H9 (cell line): Measurements from ENCODE around the gene ABCA7. TPM values are rescaled to one million over a fixed set of nuclear protein-coding genes. Genes with fewer than 3 reads are reported as not detected.

Source experiments
- DNase-seq: peaks from one replicate; pipeline ENCODE4 v3.0.0-alpha.2; 2017
- H2AFZ ChIP-seq: one replicate; pipeline ENCODE4 v1.6.1; 2013; ENCODE audit warnings: mild to moderate bottlenecking, low read length, control low read depth, moderate library complexity
- H2AK5ac ChIP-seq: 2 replicates; pipeline ENCODE4 v1.6.1; 2013; ENCODE audit warnings: low read length, control low read depth, mixed read lengths; ENCODE audit not compliant: insufficient read length
- H2BK120ac ChIP-seq: one replicate; pipeline ENCODE4 v1.6.1; 2013; ENCODE audit warnings: low read depth, mild to moderate bottlenecking, low read length, control low read depth, inconsistent platforms; ENCODE audit not compliant: poor library complexity, severe bottlenecking
- H2BK12ac ChIP-seq: 2 replicates; pipeline ENCODE4 v1.6.1; 2013; ENCODE audit warnings: low read length, control low read depth, mixed read lengths, low read depth; ENCODE audit not compliant: insufficient read length
- H2BK15ac ChIP-seq: 2 replicates; pipeline ENCODE4 v1.6.1; 2013; ENCODE audit warnings: low read depth, low read length, control low read depth
- H2BK20ac ChIP-seq: one replicate; pipeline ENCODE4 v1.6.1; 2013; ENCODE audit warnings: low read depth, mild to moderate bottlenecking, low read length, control low read depth, inconsistent platforms; ENCODE audit not compliant: poor library complexity, severe bottlenecking
- H2BK5ac ChIP-seq: 2 replicates; pipeline ENCODE4 v1.6.1; 2013; ENCODE audit warnings: low read length, control low read depth, mixed read lengths; ENCODE audit not compliant: insufficient read length
- H3K14ac ChIP-seq: 2 replicates; pipeline ENCODE4 v1.6.1; 2013; ENCODE audit warnings: low read length, control low read depth; ENCODE audit not compliant: insufficient read depth
- H3K18ac ChIP-seq: 2 replicates; pipeline ENCODE4 v1.6.1; 2013; ENCODE audit warnings: low read depth, mild to moderate bottlenecking, mixed read lengths, low read length, control low read depth; ENCODE audit not compliant: insufficient read length
- H3K23ac ChIP-seq: 2 replicates; pipeline ENCODE4 v1.6.1; 2013; ENCODE audit warnings: low read length, control low read depth, mixed read lengths, low read depth; ENCODE audit not compliant: insufficient read length
- H3K23me2 ChIP-seq: 2 replicates; pipeline ENCODE4 v1.6.1; 2013; ENCODE audit warnings: low read depth, mild to moderate bottlenecking, mixed read lengths, low read length, control low read depth; ENCODE audit not compliant: insufficient read length, poor library complexity, severe bottlenecking
- H3K27ac ChIP-seq: 2 replicates; pipeline ENCODE4 v1.5.1; 2013; ENCODE audit warnings: low read length, control low read depth, mixed read lengths, low read depth; ENCODE audit not compliant: insufficient read length
- H3K27me3 ChIP-seq: 2 replicates; pipeline ENCODE4 v1.6.1; 2013; ENCODE audit warnings: low read length, control low read depth, inconsistent platforms; ENCODE audit not compliant: insufficient read depth
- H3K4ac ChIP-seq: 2 replicates; pipeline ENCODE4 v1.6.1; 2013; ENCODE audit warnings: low read depth, mild to moderate bottlenecking, control low read depth, inconsistent platforms, low read length, moderate library complexity
- H3K4me1 ChIP-seq: 2 replicates; pipeline ENCODE4 v1.6.1; 2013; ENCODE audit warnings: low read length, control low read depth, inconsistent platforms; ENCODE audit not compliant: insufficient read depth
- H3K4me2 ChIP-seq: 2 replicates; pipeline ENCODE4 v1.6.1; 2013; ENCODE audit warnings: low read length, control low read depth, mixed read lengths; ENCODE audit not compliant: insufficient read length, insufficient read depth
- H3K56ac ChIP-seq: 2 replicates; pipeline ENCODE4 v1.6.1; 2013; ENCODE audit warnings: low read depth, mild to moderate bottlenecking, mixed read lengths, low read length, control low read depth; ENCODE audit not compliant: insufficient read length
- H3K79me1 ChIP-seq: 2 replicates; pipeline ENCODE4 v1.6.1; 2013; ENCODE audit warnings: low read depth, mild to moderate bottlenecking, moderate library complexity, low read length, control low read depth, inconsistent platforms; ENCODE audit not compliant: insufficient read depth, poor library complexity, severe bottlenecking
- H3K79me2 ChIP-seq: 2 replicates; pipeline ENCODE4 v1.6.1; 2013; ENCODE audit warnings: low read length, control low read depth, inconsistent platforms; ENCODE audit not compliant: insufficient read depth
- H3K9ac ChIP-seq: 2 replicates; pipeline ENCODE4 v1.6.1; 2013; ENCODE audit warnings: low read length, control low read depth, mixed read lengths; ENCODE audit not compliant: insufficient read length; ENCODE audit errors: extremely low read depth
- H3K9me3 ChIP-seq: one replicate; pipeline ENCODE4 v1.6.1; 2013; ENCODE audit warnings: low read depth, low read length, inconsistent platforms; ENCODE audit not compliant: control insufficient read depth
- H3T11ph ChIP-seq: one replicate; pipeline ENCODE4 v1.6.1; 2013; ENCODE audit warnings: mild to moderate bottlenecking, low read length, control low read depth, inconsistent platforms
- H4K20me1 ChIP-seq: one replicate; pipeline ENCODE4 v1.6.1; 2013; ENCODE audit not compliant: control insufficient read depth, insufficient read length, insufficient read depth
- H4K5ac ChIP-seq: 2 replicates; pipeline ENCODE4 v1.6.1; 2013; ENCODE audit warnings: low read depth, mild to moderate bottlenecking, mixed read lengths, low read length, control low read depth; ENCODE audit not compliant: insufficient read length
- H4K8ac ChIP-seq: replicated peaks from 2 replicates; pipeline ENCODE4 v1.6.1; 2013; ENCODE audit warnings: low read length, control low read depth, mixed read lengths, low read depth; ENCODE audit not compliant: insufficient read length
- H4K91ac ChIP-seq: 2 replicates; pipeline ENCODE4 v1.6.1; 2013; ENCODE audit warnings: low read depth, mild to moderate bottlenecking, moderate library complexity, mixed read lengths, low read length, control low read depth; ENCODE audit not compliant: insufficient read length
- H3K27ac Mint-ChIP-seq, 3 experiments: 2 replicates in 2 of 3; 3 replicates in 1 of 3; pipeline ENCODE4 v1.8.0; 2020 to 2021; ENCODE audit warnings: mixed read lengths in 3 of 3, mild to moderate bottlenecking in 1 of 3, moderate library complexity in 1 of 3
- H3K27me3 Mint-ChIP-seq: 2 replicates; pipeline ENCODE4 v1.8.0; 2021; ENCODE audit warnings: low read depth, mild to moderate bottlenecking, moderate library complexity, mixed read lengths
- H3K36me3 Mint-ChIP-seq, 3 experiments: 2 replicates in 2 of 3; 3 replicates in 1 of 3; pipeline ENCODE4 v1.8.0; 2020 to 2021; ENCODE audit warnings: low read depth in 3 of 3, mixed read lengths in 3 of 3; ENCODE audit not compliant: insufficient read depth in 1 of 3
- H3K4me1 Mint-ChIP-seq, 2 experiments: 2 replicates each; pipeline ENCODE4 v1.8.0; 2020; ENCODE audit warnings: mixed read lengths in 2 of 2
- H3K4me3 Mint-ChIP-seq, 2 experiments: 2 replicates in 1 of 2; 3 replicates in 1 of 2; pipeline ENCODE4 v1.8.0; 2020 to 2021; ENCODE audit warnings: mild to moderate bottlenecking in 2 of 2, mixed read lengths in 2 of 2, moderate library complexity in 1 of 2
- H3K9me3 Mint-ChIP-seq, 2 experiments: 2 replicates in 1 of 2; 3 replicates in 1 of 2; pipeline ENCODE4 v1.8.0; 2020; ENCODE audit warnings: mild to moderate bottlenecking in 2 of 2, mixed read lengths in 2 of 2, moderate library complexity in 1 of 2
- WGBS: extraction: QIAGEN DNeasy Blood & Tissue Kit; methylation state at CpG from one replicate; pipeline ENCODE4 v1.1.7; 2013; ENCODE audit warnings: missing lambda C conversion rate, low lambda C conversion rate, mixed read lengths; ENCODE audit not compliant: insufficient read length; ENCODE audit errors: extremely low coverage; 5-methylcytosine and 5-hydroxymethylcytosine counted together
- total RNA-seq: library from RNA; stranded (reverse); gene quantifications from 2 replicates; pipeline ENCODE4 v1.2.1, GENCODE V29; 2021
- TF ChIP-seq, protein P1 (sequence below): fragments of 200-600 bp; sonication (generic); conservative IDR thresholded peaks from 3 replicates; pipeline ENCODE4 v1.8.0; 2021; ENCODE audit warnings: antibody characterized with exemption, mild to moderate bottlenecking

The ABCA7 gene
- total RNA-seq, 1 experiment from 2014 or later = 34.6 TPM

DNA sequence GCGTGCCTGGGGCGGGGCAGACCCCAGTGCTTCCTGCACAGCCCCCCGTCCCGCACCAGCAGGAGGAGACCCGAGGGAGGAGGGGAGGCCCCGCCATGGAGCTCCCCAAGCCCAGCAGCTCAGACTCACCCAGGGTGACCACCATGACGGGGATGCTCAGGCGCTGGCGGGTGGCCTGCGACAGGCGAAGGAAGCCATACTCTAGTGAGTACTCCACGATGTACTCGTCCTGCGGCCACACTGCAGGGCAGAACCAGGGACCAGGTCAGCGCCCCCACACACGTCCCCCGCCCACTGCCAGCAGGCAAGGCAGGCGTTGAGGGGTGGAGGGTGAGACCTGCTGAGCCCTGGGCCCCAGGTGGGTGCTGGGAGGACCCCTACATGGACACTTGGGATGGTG lies 27.6 kb upstream of the ABCA7 start:
- Histone ChIP-seq H2BK20ac (no peak overlapping the region), H3T11ph (no peak overlapping the region), H3K9ac (no peak overlapping the region), H3K27ac (no peak overlapping the region), H2BK5ac (no peak overlapping the region), H4K5ac (no peak overlapping the region), H2BK15ac (no peak overlapping the region), H4K91ac (no peak overlapping the region), H3K9me3 (no peaks in the 10 kb centered on the region), H4K20me1 (no peaks in the 10 kb centered on the region), H3K79me1 (peaks cover 2% of the 10 kb centered on the region), H4K8ac (no peak overlapping the region), H3K4me2 (no peak overlapping the region), H3K23me2 (no peaks in the 10 kb centered on the region), H3K4me1 (no peaks in the 10 kb centered on the region), H3K56ac (no peak overlapping the region), H2BK12ac (no peak overlapping the region), H3K79me2 (peaks cover 14% of the 10 kb centered on the region; the same call in 1 of the 2 replicates), H2AK5ac (no peak overlapping the region), H2AFZ (no peak overlapping the region), H3K27me3 (no peaks in the 10 kb centered on the region), H3K18ac (no peak overlapping the region), H2BK120ac (no peak overlapping the region), H3K14ac (no peak overlapping the region), H3K4ac (no peak overlapping the region), H3K23ac (no peak overlapping the region)
- Mint-ChIP-seq H3K36me3 (peaks cover 2 to 16% (median 12%) of the 10 kb centered on the region in 3 experiments; a peak in 5 of 7 replicates), H3K27me3 (no peaks in the 10 kb centered on the region), H3K4me3 (no peak overlapping the region), H3K9me3 (no peaks in the 10 kb centered on the region), H3K4me1 (peaks cover 12 to 16% of the 10 kb centered on the region in 2 experiments), H3K27ac (no peak overlapping the region)
- WGBS = no CpG with 5 or more reads among the region's 18 CpGs
- DNase-seq = no peak
- TF ChIP-seq, protein P1, sequence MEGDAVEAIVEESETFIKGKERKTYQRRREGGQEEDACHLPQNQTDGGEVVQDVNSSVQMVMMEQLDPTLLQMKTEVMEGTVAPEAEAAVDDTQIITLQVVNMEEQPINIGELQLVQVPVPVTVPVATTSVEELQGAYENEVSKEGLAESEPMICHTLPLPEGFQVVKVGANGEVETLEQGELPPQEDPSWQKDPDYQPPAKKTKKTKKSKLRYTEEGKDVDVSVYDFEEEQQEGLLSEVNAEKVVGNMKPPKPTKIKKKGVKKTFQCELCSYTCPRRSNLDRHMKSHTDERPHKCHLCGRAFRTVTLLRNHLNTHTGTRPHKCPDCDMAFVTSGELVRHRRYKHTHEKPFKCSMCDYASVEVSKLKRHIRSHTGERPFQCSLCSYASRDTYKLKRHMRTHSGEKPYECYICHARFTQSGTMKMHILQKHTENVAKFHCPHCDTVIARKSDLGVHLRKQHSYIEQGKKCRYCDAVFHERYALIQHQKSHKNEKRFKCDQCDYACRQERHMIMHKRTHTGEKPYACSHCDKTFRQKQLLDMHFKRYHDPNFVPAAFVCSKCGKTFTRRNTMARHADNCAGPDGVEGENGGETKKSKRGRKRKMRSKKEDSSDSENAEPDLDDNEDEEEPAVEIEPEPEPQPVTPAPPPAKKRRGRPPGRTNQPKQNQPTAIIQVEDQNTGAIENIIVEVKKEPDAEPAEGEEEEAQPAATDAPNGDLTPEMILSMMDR = no peak
